ENCODE data around the gene OVOL2. TPM values are rescaled to one million over a fixed set of nuclear protein-coding genes. Genes with fewer than 3 reads are reported as not detected.
"Not testable (repeated sequence)": the region's sequence is repeated elsewhere in the genome, so short reads cannot be mapped to it uniquely, and the experiment has no call there.

Gene OVOL2
- total RNA-seq, 3 donors from 2014 or later (not counting 1 experiment from before 2014, with no cell fraction given): not detected

DNA sequence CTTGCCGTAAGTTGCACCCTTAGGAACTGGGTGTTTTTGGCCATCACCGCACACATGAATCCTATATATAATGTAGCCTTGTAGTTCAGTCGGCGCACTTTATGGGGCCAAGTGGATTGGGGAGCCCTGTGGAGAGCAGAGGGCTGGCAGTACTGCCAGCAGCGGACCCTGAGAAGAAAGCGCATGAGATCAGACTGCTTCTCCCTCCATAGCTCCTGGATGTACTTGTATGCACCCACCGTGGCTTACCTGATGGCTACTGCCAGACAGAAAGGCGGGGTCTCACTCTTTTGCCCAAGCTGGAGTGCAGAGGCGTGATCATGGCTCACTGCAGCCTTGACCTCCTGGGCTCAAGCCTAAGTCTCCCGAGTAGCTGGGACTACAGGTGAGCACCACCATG is 32.8 kb upstream of the OVOL2 start:
- H3K9me3 Mint-ChIP-seq: no peaks in the 10 kb centered on the region
- H3K27ac ChIP-seq (ENCODE audit: low read length): no peak overlapping the region
- no peaks in the 10 kb centered on the region for H3K9me3 ChIP-seq (ENCODE audit: control insufficient read depth, insufficient read depth, low read length)
- H3K4me3 Mint-ChIP-seq: no peak overlapping the region
- no peak overlapping the region for H3K27ac Mint-ChIP-seq
- no peaks in the 10 kb centered on the region for H3K4me1 ChIP-seq (ENCODE audit: control insufficient read depth, insufficient read depth, low read length)
- WGBS (ENCODE audit: insufficient coverage): 88% methylated on average over 10 of the region's 10 CpGs
- H3K27me3 Mint-ChIP-seq (ENCODE audit: low read depth in 2 of 2): peaks cover 5 to 10% of the 10 kb centered on the region in 2 donors
- no peaks in the 10 kb centered on the region for H3K36me3 Mint-ChIP-seq
- DNase-seq: no peak
- intact Hi-C loops (cut with micrococcal nuclease): no loop called here
- H3K36me3 ChIP-seq (ENCODE audit: control insufficient read depth, insufficient read depth, low read length): no peaks in the 10 kb centered on the region
- H3K4me1 Mint-ChIP-seq: no peaks in the 10 kb centered on the region
- H3K27me3 ChIP-seq (ENCODE audit: control insufficient read depth, insufficient read depth, low read length): no peaks in the 10 kb centered on the region
- ATAC-seq: no peak
- TF ChIP-seq, protein P1, sequence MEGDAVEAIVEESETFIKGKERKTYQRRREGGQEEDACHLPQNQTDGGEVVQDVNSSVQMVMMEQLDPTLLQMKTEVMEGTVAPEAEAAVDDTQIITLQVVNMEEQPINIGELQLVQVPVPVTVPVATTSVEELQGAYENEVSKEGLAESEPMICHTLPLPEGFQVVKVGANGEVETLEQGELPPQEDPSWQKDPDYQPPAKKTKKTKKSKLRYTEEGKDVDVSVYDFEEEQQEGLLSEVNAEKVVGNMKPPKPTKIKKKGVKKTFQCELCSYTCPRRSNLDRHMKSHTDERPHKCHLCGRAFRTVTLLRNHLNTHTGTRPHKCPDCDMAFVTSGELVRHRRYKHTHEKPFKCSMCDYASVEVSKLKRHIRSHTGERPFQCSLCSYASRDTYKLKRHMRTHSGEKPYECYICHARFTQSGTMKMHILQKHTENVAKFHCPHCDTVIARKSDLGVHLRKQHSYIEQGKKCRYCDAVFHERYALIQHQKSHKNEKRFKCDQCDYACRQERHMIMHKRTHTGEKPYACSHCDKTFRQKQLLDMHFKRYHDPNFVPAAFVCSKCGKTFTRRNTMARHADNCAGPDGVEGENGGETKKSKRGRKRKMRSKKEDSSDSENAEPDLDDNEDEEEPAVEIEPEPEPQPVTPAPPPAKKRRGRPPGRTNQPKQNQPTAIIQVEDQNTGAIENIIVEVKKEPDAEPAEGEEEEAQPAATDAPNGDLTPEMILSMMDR (IDR thresholded peaks at IDR 0.05): no peak
- H3K4me3 ChIP-seq (ENCODE audit: low read length): no peak overlapping the region

GRCh38 chr20:18090044-18090443 is 32.3 kb upstream of the OVOL2 start:
- H3K27me3 ChIP-seq (ENCODE audit: control insufficient read depth, insufficient read depth, low read length): no peaks in the 10 kb centered on the region
- Mint-ChIP-seq H3K27ac (no peak overlapping the region), H3K9me3 (no peaks in the 10 kb centered on the region), H3K27me3 (ENCODE audit: low read depth in 2 of 2) (peaks cover 5 to 10% of the 10 kb centered on the region in 2 donors), H3K36me3 (no peaks in the 10 kb centered on the region), H3K4me1 (no peaks in the 10 kb centered on the region), H3K4me3 (no peak overlapping the region)
- no peak overlapping the region for H3K27ac ChIP-seq (ENCODE audit: low read length)
- intact Hi-C loops (cut with micrococcal nuclease): no loop called here
- no peak for ATAC-seq
- no peak for DNase-seq
- no peaks in the 10 kb centered on the region for H3K36me3 ChIP-seq (ENCODE audit: control insufficient read depth, insufficient read depth, low read length)
- H3K9me3 ChIP-seq (ENCODE audit: control insufficient read depth, insufficient read depth, low read length): no peaks in the 10 kb centered on the region
- 73% methylated on average over 3 of the region's 3 CpGs for WGBS (ENCODE audit: insufficient coverage)
- TF ChIP-seq, protein P1 (IDR thresholded peaks at IDR 0.05): no peak
- H3K4me3 ChIP-seq (ENCODE audit: low read length): no peak overlapping the region
- H3K4me1 ChIP-seq (ENCODE audit: control insufficient read depth, insufficient read depth, low read length): no peaks in the 10 kb centered on the region

GRCh38 chr20:18088841-18089240 is 31.1 kb upstream of the OVOL2 start:
- peaks cover 5 to 14% of the 10 kb centered on the region in 2 donors for H3K27me3 Mint-ChIP-seq (ENCODE audit: low read depth in 2 of 2)
- H3K9me3 Mint-ChIP-seq; H3K36me3 Mint-ChIP-seq; DNase-seq; H3K27ac ChIP-seq (ENCODE audit: low read length); H3K27me3 ChIP-seq (ENCODE audit: control insufficient read depth, insufficient read depth, low read length); H3K4me1 ChIP-seq (ENCODE audit: control insufficient read depth, insufficient read depth, low read length); H3K36me3 ChIP-seq (ENCODE audit: control insufficient read depth, insufficient read depth, low read length); ATAC-seq; intact Hi-C loops (cut with micrococcal nuclease); H3K4me1 Mint-ChIP-seq; H3K27ac Mint-ChIP-seq; H3K4me3 ChIP-seq (ENCODE audit: low read length); H3K9me3 ChIP-seq (ENCODE audit: control insufficient read depth, insufficient read depth, low read length); H3K4me3 Mint-ChIP-seq: not testable (repeated sequence)
- 89% methylated on average over 11 of the region's 11 CpGs for WGBS (ENCODE audit: insufficient coverage)

GRCh38 chr20:18088298-18088697 is 30.6 kb upstream of the OVOL2 start:
- H3K27ac Mint-ChIP-seq, ATAC-seq: not testable (repeated sequence)
- H3K27me3 Mint-ChIP-seq (ENCODE audit: low read depth in 2 of 2): peaks cover 5 to 14% of the 10 kb centered on the region in 2 donors

More at GRCh38 chr20:18088298-18088697, 30.6 kb upstream of the OVOL2 start:
- H3K4me1 ChIP-seq (ENCODE audit: control insufficient read depth, insufficient read depth, low read length); H3K4me1 Mint-ChIP-seq; H3K27ac ChIP-seq (ENCODE audit: low read length); H3K9me3 ChIP-seq (ENCODE audit: control insufficient read depth, insufficient read depth, low read length); H3K36me3 Mint-ChIP-seq; DNase-seq; H3K4me3 Mint-ChIP-seq; H3K9me3 Mint-ChIP-seq; intact Hi-C loops (cut with micrococcal nuclease); H3K4me3 ChIP-seq (ENCODE audit: low read length); H3K36me3 ChIP-seq (ENCODE audit: control insufficient read depth, insufficient read depth, low read length); H3K27me3 ChIP-seq (ENCODE audit: control insufficient read depth, insufficient read depth, low read length): not testable (repeated sequence)
- WGBS (ENCODE audit: insufficient coverage): 95% methylated on average over 3 of the region's 3 CpGs
